Activated CD8-positive, alpha-beta T cell treated with anti-CD3 and anti-CD28 coated beads for 36 hours (primary cell): ENCODE results near the gene GALNT7. TPM values are rescaled to one million over a fixed set of nuclear protein-coding genes. Genes with fewer than 3 reads are reported as not detected.

Experiments used
- ATAC-seq: fragments of 200-7000 bp; cut with Tn5 transposase; one replicate; pipeline ENCODE4 v1.10.0; 2021; ENCODE audit warnings: mild to moderate bottlenecking, moderate library complexity
- CTCF ChIA-PET: fragments of 350-600 bp; sonication (Branson Sonifier 250); formaldehyde crosslinking; loops from one replicate; lab custom pipeline; 2021; ENCODE audit warnings: antibody characterized with exemption; lab: Charles Lee
- POLR2A ChIA-PET: fragments of 350-600 bp; sonication (Branson Sonifier 250); formaldehyde crosslinking; loops from one replicate; lab custom pipeline; 2021; ENCODE audit warnings: antibody characterized with exemption; lab: Charles Lee
- DNase-seq: peaks from one replicate; pipeline ENCODE4 v3.0.0-alpha.2; 2020
- H3K27ac Mint-ChIP-seq: one replicate; pipeline ENCODE4 v1.8.0; 2021; ENCODE audit warnings: mild to moderate bottlenecking, mixed read lengths
- H3K27me3 Mint-ChIP-seq: one replicate; pipeline ENCODE4 v1.8.0; 2021; ENCODE audit warnings: mixed read lengths
- H3K36me3 Mint-ChIP-seq: one replicate; pipeline ENCODE4 v1.8.0; 2021; ENCODE audit warnings: low read depth, mixed read lengths
- H3K4me1 Mint-ChIP-seq: one replicate; pipeline ENCODE4 v1.8.0; 2021; ENCODE audit warnings: low read depth, mixed read lengths
- H3K4me3 Mint-ChIP-seq: one replicate; pipeline ENCODE4 v1.8.0; 2021; ENCODE audit warnings: mild to moderate bottlenecking, moderate library complexity, mixed read lengths
- H3K9me3 Mint-ChIP-seq: one replicate; pipeline ENCODE4 v1.8.0; 2021; ENCODE audit warnings: mixed read lengths
- intact Hi-C: fragments of 100-400 bp; cut with micrococcal nuclease; formaldehyde crosslinking; loops from one replicate; pipeline ENCODE4 v1.10.0; 2022
- total RNA-seq, 2 experiments: library from RNA; stranded (reverse); gene quantifications; one replicate each; pipeline ENCODE4 v1.2.3, GENCODE V29; 2021
- TF ChIP-seq, protein P1 (sequence below): fragments of 200-600 bp; IDR thresholded peaks from one replicate; pipeline ENCODE4 v1.8.0; 2022; ENCODE audit warnings: antibody characterized with exemption, mild to moderate bottlenecking

The GALNT7 gene
- total RNA-seq, 2 experiments from 2014 or later: 10.2 to 10.4 TPM

DNA sequence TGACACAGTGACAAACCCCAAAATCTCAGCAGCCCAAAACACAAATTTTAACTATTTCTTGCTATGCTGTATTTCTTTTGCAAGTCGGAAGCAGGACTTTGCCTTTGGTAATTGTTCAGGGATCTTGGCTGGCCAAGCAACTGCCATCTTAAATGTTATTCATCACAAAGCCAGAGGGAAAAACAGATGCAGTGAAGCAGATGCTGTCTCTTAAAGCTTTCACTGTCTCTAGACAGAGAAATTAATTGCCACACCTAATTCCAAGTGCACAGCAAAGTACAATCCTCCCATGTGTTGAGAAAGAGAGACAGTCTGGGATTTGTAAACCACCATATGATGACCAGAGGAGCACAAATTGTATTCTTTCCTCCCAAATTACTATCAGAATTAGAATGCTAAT is 30.0 kb upstream of the GALNT7 start:
- TF ChIP-seq, protein P1, sequence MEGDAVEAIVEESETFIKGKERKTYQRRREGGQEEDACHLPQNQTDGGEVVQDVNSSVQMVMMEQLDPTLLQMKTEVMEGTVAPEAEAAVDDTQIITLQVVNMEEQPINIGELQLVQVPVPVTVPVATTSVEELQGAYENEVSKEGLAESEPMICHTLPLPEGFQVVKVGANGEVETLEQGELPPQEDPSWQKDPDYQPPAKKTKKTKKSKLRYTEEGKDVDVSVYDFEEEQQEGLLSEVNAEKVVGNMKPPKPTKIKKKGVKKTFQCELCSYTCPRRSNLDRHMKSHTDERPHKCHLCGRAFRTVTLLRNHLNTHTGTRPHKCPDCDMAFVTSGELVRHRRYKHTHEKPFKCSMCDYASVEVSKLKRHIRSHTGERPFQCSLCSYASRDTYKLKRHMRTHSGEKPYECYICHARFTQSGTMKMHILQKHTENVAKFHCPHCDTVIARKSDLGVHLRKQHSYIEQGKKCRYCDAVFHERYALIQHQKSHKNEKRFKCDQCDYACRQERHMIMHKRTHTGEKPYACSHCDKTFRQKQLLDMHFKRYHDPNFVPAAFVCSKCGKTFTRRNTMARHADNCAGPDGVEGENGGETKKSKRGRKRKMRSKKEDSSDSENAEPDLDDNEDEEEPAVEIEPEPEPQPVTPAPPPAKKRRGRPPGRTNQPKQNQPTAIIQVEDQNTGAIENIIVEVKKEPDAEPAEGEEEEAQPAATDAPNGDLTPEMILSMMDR: no peak
- Mint-ChIP-seq H3K27me3 (no peaks in the 10 kb centered on the region), H3K9me3 (no peaks in the 10 kb centered on the region), H3K36me3 (no peaks in the 10 kb centered on the region), H3K4me1 (no peaks in the 10 kb centered on the region), H3K27ac (no peak overlapping the region), H3K4me3 (no peak overlapping the region)
- intact Hi-C loops: no loop called here
- ATAC-seq: no peak
- ChIA-PET POLR2A (no interaction called here), CTCF (no interaction called here)
- no peak for DNase-seq

DNA sequence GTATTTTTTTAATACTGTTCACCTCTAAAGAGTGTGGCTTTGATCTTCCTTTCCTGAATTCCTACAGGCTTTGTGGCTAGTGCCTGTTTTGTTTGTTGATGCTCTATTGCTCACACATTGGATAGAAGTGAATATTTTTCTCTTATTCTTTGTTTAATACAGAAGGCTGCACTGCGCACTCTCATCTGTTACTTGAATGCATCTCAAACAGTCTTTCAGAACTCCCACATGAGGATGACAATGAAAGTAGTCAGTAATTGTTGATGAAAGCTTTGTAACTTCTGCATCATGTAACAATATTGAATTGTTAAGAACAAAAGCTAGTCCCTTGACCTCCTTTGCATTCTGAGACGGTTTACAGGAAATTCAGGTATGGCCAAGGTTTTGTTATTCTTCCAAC is 29.1 kb upstream of the GALNT7 start:
- no peaks in the 10 kb centered on the region for H3K27me3 Mint-ChIP-seq
- intact Hi-C loops: no loop called here
- no peak for ATAC-seq
- no peaks in the 10 kb centered on the region for H3K9me3 Mint-ChIP-seq
- DNase-seq: no peak
- POLR2A ChIA-PET: no interaction called here
- no peaks in the 10 kb centered on the region for H3K4me1 Mint-ChIP-seq
- H3K36me3 Mint-ChIP-seq: no peaks in the 10 kb centered on the region
- CTCF ChIA-PET: no interaction called here
- no peak overlapping the region for H3K4me3 Mint-ChIP-seq
- TF ChIP-seq, protein P1: no peak
- H3K27ac Mint-ChIP-seq: no peak overlapping the region

GRCh38 chr4:173145131-173145530 is 23.5 kb upstream of the GALNT7 start:
- DNase-seq (no peak), ATAC-seq (no peak)
- H3K27ac Mint-ChIP-seq: no peak overlapping the region
- no peaks in the 10 kb centered on the region for H3K36me3 Mint-ChIP-seq
- H3K4me3 Mint-ChIP-seq: no peak overlapping the region
- intact Hi-C loops: no loop called here
- no peaks in the 10 kb centered on the region for H3K9me3 Mint-ChIP-seq
- TF ChIP-seq, protein P1: no peak
- H3K27me3 Mint-ChIP-seq: no peaks in the 10 kb centered on the region
- ChIA-PET CTCF (no interaction called here), POLR2A (no interaction called here)
- no peaks in the 10 kb centered on the region for H3K4me1 Mint-ChIP-seq

DNA sequence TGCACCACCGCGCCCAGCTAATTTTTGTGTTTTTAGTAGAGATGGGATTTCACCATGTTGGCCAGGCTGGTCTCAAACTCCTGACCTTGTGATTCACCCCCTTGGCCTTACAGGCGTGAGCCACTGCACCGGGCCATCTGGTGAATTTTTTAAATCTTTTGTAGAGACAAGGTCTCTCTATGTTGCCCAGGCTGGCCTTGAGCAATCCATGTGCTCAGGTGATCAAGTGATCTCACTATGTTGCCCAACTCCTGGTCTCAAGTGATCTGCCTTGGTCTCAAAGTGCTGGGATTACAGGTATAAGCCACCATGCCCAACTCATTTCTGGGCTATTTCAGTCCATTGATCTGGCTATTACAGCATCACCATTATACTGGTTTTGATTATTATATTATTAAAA is 22.2 kb upstream of the GALNT7 start:
- Mint-ChIP-seq H3K9me3 (no peaks in the 10 kb centered on the region), H3K4me3 (no peak overlapping the region), H3K36me3 (no peaks in the 10 kb centered on the region), H3K4me1 (no peaks in the 10 kb centered on the region), H3K27me3 (no peaks in the 10 kb centered on the region), H3K27ac (no peak overlapping the region)
- DNase-seq (no peak), ATAC-seq (no peak)
- intact Hi-C loops: no loop called here
- ChIA-PET CTCF (no interaction called here), POLR2A (no interaction called here)
- TF ChIP-seq, protein P1: no peak

GRCh38 chr4:173151496-173151895 is 17.1 kb upstream of the GALNT7 start:
- intact Hi-C loops: no loop called here
- Mint-ChIP-seq H3K4me1 (no peaks in the 10 kb centered on the region), H3K27ac (no peak overlapping the region), H3K36me3 (no peaks in the 10 kb centered on the region), H3K27me3 (no peaks in the 10 kb centered on the region), H3K9me3 (no peaks in the 10 kb centered on the region), H3K4me3 (no peak overlapping the region)
- POLR2A ChIA-PET: no interaction called here
- CTCF ChIA-PET: no interaction called here
- ATAC-seq (no peak), DNase-seq (no peak)
- TF ChIP-seq, protein P1: no peak
